ENCODE results near the gene GAD2.

GAD2 gene

DNA sequence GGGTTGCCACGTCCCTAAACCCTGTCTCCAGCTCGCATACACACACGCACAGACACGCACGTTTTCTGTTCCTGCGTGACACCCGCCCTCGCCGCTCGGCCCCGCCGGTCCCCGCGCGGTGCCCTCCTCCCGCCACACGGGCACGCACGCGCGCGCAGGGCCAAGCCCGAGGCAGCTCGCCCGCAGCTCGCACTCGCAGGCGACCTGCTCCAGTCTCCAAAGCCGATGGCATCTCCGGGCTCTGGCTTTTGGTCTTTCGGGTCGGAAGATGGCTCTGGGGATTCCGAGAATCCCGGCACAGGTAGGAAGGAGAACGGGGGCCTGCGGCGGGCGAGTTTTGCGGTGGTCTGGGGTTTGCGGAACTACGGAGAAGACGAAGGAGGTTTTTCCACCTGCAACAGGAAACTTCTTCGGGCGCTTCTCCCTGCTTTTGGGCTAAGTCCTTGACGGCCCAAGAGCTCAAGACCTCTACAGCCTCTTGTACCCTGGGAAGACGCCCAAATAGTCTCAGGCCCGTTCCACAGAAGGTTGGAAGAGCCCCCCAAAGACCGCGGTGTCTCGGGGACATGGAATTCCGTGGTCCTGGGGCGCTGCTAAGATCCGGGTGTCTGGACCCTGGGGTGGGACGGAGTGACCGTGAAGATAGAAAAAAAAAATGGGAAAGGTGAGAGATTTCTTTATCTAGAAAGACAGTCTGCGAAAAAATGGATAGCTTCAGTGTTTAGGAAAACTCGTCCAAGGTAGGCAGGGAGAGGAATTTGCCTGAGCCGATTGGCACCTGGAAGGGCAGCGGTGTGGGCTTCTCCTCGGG, at the start of gene GAD2:
Gene GAD2 (plus strand): TSS at position 190 of the 811 bp plus-strand sequence. CDS start 36 bp downstream, at position 226.
- no peak for DNase-seq

DNA sequence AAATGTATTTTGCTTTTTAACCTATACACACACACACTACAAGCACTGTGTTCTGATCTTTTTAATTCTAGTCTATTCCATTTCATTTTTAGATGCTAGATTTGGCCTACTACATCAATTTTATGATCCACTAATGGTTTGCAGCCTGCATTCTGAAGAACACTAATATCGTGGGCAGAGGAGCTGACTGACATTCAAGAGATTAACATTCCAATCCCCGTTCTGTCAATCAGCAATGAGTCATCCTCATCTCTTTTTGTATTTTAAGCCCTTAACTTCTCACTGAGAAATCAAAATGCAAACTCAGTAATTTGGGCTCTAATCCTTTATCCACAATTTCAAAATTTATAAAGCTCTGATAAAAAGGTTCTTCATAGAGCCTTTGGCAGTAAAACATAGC, 47.1 kb upstream of the GAD2 start:
- DNase-seq, result no peak

DNA sequence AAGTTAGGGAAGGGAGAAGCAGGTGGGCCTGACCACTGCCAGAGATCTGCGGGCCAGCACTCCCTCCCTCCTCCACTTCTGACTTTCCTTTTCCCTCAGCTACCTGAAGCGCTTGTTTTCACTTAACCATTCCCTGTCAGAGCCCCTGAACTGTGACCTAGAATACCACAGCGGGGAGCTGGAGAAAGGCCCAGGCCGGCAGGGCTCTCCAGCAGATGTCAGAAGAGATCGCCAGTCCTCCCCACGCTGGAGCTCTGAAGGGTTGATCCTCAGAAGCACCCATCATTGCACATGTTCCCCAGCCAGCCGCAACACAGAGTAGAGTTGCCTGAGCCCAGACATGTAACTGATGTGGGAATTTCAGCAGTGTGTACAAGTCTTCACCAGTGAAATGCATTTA, 44.4 kb upstream of the GAD2 start:
- no peak for DNase-seq

DNA sequence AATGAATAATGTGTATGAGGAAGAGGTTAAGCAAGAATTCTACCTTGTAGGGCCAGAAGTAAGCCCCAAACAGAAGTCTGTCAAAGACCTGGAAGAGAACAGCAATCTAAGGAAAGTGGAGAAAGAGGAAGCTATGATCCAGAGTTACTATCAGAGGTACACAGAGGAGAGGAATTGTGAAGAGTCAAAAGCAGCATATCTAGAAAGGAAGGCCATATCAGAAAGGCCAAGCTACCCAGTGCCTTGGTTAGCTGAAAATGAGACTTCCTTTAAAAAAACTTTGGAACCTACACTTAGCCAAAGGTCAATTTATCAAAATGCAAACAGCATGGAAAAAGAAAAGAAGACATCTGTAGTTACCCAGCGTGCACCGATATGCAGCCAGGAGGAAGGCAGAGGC, 42.7 kb upstream of the GAD2 start:
- DNase-seq, result no peak

DNA sequence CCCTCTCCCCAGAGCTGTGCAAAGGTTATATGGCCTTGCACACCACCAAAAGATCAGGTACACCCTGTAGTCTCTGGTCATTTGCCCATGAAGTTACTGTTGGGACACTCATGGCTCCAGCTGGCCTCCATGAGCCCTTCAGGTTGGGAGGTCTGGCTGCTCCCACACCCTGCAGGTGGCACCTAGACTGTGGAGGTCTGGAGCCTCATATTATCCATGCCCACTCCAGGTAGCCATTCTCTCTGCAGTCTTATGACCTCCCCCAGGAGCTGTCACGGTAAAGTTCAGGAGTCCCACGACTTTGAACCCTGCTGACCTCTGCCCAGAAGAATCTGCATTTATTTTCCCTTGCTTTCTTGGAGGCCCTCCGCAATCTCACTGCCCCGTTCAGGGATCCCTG, 39.2 kb upstream of the GAD2 start:
- no peak for DNase-seq

DNA sequence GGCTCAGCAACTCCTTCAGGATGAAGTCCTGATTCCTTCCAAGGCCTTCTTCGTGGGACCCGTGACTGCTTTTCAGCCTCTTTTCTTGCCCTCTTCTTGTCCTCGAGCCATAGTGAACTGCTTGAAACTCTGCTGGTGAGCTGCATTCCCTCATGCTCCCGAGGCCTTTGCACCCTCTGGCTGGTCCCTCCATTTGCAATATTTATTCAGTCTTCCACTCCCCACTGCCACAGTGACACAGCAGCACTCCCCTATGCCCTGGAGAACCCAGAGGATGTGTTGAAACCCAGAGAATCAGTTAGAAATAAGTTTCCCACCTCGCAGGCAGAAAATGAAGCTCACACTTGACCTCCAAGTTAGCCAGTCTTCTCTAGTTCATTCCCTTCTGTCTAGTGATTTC, 22.3 kb upstream of the GAD2 start:
- no peak for DNase-seq

DNA sequence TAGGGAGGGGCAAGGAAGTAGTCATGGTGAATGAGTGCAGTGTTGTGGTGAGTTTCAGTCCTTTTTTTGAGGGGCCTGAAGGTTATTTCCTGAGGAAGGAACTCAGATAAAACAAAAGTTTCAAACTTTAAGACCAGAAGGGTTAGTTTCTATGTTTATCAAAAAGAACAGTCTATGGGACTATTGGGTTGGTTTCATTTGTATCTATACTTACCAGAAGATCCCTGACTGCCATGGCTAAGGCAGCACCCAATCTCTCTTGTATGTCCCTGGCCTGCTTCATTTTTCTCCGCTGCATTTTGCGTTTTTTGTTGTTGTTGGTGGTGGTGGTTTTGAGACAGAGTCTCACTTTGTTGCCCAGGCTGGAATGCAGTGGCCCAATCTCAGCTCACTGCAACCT, 19.3 kb upstream of the GAD2 start:
- DNase-seq, result no peak

DNA sequence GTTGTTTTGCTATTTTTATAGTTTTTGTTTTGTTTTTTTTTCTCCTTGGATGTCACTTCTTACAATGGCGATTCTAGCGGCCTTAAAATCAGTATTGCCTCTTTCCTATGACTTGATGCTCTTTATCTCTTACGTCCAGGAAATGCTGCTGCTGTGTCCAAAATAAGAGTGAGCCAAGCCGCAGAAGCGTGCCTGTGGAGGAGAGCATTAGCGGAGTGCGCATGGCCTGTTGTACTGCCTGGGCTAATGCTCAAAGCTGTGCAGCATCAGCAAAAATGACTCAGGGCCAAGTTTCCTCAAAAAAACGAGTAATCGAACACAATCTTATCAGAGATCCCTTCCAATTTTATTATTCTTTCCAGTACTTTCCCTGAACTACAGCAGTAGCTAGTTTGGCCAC, 18.5 kb upstream of the GAD2 start:
- no peak for DNase-seq

DNA sequence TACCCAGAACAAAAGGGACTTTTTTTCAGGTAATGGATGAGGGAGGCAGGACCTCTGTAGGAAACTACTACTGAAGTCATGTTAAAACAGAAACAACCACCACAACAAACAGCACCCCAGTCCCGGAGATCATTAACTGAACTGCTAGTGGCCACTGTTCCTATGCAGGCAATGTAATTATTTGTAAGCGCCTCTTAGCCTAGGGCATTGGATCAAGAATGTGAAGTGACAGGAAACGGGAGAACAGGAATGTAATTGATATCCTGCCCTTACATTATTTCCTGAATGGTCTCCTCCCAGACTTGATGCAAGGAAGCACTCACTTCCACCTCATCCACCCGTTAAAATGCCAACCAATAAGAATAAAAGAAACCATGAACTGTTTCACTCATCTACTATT, 16.7 kb upstream of the GAD2 start:
- DNase-seq, result no peak

DNA sequence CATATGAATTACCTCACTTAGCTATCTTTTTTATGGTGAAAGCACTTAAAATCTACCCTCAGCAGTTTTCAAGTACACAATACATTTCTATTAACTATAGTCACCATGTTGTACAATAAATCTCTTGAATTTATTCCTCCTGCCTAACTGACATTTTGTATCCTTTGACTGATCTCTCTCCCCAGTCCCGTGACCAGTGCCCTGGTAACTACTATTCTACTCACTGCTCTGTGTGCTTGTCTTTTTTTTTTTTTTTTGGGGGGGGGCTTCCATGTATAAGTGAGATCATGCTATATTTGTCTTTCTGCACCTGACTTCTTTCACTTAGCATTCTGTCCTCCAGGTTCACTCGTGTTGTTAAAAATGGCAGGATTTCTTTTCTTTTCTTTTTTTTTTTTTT, 11.4 kb upstream of the GAD2 start:
- no peak for DNase-seq

DNA sequence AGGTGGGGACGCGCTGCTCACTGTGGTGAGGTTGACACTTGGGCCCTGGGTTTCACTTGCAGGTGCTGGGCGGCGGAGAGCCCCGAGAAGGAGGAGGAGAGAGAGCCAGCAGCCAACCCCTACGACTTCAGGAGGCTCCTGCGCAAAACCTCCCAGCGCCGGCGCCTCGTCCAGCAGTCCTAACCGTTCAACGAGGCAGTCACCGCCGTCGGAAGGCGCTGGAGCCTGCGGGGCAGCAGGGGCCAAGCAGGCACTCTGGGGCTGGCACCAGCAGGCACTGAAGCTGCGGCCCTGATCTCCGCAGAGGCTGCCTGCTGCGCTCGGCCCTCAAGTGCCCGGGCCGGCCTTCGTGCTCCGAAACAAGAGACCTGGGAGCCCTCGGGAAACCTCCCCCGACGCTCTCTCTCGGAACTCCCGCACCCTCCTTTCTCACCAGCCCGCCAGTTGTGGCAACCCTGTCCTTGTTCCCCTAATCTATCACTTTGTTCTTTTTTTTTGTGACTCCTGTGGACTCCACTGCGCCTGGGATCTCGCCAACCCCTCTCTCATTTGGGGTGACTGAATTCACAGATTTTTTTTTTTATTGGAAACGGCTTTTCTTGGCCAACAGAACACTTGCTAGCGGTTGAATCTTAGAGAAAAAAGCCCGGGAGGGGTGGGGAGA, 4.7 kb upstream of the GAD2 start:
- DNase-seq, result no peak

DNA sequence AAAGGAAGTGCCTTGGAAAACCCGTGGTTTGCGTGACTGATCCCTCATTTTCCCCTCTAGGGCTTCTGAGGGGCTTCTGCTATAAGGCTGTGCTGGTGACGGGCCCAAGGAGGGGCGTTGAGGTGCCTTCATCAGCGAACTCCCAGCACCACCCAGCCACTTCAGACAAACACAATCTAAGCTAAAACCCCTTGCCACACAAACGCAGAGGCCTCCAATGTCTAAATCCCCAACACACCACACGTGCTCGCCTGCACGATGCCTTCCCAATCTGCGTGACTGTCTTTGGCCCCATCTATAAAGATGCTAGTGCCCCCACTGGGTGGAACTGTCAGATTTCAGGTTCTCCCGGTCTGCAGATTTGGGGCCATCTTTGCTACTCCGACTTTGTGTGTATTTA, 4.1 kb upstream of the GAD2 start:
- DNase-seq, result no peak

DNA sequence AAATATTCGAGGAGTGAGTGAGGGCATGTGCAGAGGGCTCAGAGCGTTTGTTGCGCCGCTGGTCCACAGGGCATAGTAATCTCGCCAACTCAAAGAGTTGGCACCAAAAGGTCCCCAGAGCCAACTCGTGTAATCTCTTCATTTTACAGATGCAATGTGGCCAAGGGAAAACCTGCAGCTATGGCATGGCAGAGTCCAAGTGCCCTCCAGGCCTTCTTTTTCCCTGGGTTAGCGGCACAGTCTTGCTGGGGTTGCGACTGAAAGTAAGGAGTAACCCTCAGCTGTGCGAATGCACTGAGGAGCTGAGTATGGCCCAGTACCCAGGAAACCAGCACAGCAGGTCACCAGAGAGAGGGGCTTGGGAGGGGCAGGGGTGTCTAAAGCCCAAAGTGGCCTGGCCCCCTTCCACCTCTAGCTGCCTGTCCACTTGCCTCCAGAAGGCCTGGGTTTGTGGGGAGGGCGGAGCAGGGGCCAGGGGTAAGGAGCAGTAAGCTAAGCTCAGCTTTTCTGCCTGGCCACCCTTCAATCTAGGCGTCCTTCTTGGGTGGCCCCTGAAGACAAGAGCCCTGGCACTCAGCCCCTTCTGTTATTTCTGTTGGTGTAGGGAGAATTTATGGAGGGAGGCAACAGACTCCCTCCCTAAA, 3.3 kb upstream of the GAD2 start:
- DNase-seq, result no peak

DNA sequence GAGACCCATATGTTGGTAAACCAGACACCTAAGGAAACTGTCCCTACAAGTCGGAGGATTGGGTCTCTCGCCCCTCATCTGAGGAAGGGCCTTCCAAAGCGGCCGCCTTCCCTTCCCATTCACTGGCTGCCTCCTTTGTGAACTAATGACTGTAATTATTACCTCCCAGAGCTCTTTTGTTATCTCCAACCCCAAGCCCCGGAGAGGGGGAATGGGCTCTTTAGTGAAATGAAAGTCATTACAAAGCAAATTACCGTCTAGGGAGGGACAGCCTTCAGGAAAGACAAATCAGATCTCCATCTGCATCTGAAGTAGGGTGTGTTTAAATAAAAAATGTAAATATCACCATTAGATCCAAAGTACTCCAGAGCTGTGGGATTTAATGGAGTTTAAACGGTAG, 2.6 kb upstream of the GAD2 start:
- no peak for DNase-seq

DNA sequence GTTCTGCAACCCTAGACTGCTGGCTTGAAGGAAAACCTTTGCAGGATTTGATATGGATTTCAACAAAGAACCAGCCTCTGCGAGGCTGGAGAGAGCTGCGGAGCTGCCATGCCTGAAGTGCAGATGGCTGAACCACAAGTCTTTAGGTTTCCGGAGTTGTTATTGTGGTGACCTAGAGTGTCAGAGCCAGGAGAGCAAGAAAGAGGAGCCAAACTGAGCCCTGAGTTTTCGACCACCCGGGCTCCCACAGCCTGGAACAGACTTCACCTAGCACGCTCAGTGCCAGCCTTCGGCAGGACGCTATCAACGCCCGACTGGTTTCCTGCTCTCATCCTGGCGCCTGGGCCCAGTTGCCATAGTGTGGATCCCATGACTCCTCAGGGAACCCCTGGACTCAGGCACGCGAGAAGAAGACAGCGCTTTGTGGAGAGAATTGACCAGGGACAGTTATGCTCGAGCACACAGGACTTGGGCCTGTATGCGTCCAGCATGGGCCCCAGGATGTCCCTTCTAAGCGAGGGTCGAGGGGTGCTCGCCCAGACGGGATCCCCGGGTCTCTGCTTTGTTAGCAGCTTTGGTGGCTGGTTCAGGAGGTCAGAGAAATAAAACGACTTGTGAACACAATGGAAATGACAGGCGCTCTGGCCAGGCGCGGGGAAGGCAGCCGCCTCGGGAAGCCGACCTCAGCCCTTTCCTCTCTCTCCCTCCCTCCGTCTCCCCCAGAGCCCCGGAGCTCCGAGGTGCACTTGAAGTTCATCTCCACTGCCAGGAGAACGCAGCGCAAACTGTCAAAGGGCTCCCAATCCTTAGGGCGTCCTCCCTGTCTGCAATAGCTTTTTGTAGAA, 1.8 kb upstream of the GAD2 start:
- no peak for DNase-seq

DNA sequence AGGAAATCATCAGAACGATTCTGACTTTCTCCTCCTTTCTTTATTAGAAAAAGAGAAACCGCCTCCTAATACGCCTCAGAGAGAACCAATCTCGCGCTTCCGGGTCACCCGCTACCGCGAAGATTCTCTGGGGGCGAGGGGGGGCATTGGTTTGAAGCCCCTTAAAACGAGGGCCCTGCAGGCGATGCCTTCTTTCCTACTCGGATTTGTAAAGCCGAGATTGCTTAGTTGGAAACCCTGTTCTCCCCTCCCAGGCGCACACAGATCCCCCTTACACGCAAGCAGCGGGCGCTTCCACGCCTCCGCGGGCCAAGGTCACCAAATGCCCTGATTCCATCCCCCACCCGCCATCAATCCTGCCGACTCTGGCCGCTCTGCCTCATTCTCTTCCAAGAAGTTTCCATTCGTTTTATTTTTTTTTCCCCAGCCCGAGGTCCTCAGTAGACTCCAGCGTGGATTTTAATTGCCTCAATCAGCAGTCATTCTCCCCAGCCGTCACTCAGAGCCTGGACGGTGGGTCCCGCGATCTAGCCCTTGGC, 1.1 kb upstream of the GAD2 start:
- no peak for DNase-seq

DNA sequence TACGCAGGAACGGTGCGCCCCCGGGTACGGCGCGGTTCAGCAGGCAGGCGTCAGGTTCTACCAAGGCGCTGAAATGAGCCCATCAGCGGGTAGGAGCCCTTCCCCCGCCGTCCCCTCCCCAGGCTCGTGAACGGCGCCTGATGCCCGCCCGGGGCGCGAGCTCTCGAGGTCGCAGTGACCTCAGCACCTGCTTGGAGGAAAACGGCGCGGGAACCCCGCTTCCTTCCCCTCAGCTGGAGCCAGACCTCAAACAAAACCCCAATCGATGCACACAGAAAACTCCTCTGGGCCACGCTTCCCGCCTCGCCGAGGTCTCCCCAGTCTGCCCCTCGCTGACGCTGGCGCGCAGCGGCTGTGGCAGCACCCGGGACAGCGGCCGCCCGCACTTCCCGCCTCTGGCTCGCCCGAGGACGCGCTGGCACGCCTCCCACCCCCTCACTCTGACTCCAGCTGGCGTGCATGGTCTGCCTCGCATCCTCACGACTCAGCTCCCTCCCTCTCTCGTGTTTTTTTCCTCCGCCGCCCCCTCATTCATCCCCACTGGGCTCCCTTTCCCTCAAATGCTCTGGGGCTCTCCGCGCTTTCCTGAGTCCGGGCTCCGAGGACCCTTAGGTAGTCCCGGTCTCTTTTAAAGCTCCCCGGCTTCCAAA, 514 bp upstream of the GAD2 start:
- no peak for DNase-seq

DNA sequence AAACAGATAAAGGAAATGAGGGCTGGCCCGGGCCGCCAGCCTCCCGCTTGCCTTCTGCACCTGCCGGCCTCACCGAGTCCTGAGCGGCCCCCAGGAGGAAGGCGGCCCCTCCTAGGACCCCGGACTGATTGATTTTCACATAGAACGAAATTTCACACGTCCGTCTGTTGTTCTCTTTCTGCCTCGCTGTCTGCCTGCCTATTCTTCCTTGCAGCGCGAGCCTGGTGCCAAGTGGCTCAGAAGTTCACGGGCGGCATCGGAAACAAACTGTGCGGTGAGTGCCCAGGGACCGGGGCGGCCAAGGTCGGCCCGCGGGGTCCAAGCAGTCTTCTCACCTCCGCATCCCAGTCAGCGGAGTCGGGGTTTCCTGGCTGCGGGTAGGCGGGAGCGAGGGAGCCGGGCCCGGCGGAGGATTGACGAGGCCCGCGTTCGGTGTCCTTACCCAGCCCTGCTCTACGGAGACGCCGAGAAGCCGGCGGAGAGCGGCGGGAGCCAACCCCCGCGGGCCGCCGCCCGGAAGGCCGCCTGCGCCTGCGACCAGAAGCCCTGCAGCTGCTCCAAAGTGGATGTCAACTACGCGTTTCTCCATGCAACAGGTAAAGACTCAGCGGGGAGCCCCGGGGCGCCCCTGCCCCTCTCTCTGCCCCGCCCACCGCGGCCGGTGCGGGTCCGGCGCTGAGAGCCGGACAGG, 967 bp downstream of the GAD2 start:
- DNase-seq, result no peak

DNA sequence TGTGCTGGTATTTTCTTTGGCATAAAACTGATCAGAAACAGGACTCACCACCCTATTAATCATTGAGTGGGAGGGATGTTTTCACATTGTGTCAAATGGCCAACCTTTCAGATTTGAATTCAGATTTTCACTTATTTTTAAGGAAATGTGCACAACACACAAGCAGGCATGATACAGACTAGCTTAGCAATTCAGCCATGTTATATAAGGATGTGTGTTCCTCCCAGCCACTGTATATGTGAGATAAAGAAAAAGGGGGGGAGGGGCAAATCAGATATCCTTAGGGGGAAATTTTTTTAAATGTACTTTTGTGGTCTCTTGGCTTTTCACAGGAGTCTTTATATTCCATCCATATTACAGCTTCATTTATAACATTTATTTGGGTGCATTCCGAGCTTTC, 3.1 kb downstream of the GAD2 start:
- no peak for DNase-seq

DNA sequence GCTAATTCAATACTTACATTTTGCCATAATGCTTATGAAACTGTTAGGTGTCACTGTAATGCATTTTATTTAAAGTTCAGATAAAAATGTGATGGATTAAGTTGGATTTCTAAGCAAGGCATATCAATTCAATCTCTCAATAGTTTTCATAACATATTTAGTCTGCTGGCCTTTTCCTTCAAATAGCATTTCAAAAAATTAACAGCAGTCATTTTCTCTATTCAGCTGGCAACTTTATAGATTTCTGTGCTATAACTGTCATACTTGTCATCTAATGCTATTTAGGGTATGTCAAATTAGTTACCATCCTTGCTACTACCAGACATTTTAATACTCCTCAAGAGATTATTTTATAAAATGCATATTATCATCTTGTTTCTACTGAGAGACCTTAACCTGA, 4.3 kb downstream of the GAD2 start:
- DNase-seq, result no peak

DNA sequence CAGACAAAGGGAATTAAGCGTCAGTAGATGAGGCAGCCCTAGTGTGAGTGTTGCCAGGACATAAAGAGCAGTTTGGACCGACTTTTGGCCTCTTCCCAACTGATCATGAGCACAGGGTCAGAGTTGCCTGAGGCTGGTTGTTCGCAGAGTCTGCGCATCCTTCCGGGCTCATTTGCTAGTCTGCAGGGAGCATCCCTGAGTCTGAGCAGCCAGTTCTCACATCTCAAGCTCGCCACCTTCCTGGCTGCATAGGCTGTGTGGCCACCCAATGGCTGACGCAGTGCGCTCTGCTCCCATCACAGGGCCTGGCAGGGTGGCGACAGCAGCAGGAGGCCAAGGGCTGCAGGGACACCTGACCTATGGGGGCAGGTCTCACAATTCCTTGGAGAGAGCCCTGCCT, 5.0 kb downstream of the GAD2 start:
- no peak for DNase-seq

DNA sequence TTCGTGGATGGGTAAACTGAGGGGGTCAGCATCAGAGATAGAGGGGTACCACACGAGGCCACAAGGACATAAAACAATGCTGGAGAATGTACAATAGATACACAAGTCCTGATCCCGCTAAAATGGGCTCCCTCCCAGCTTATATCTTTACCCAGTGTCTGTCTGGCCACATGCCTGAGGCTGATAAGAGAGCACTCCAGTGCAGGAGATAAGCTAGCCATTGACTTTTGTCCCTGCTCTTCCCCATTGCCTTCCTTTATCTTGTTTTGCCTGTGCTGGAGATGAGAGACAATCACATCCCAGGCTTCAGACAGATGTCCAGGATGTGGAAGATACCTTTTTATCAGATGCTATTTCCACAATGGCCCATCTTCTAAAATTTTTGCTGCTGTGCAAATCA, 6.0 kb downstream of the GAD2 start:
- no peak for DNase-seq
